Esophagus squamous epithelium (tissue), 5 donors: ENCODE measurements around the gene TCEAL8. TPM values are rescaled to one million over a fixed set of nuclear protein-coding genes. Genes with fewer than 3 reads are reported as not detected.

Experiments
- DNase-seq: peaks from one replicate; lab custom pipeline; 2025; lab: John Stamatoyannopoulos, UW
- H3K27ac ChIP-seq, 4 donors: fragments of 200-600 bp; sonication (generic); one replicate each; pipeline ENCODE4 v1.5.1; 2016 to 2019; ENCODE audit warnings: mild to moderate bottlenecking in 1 of 4
- H3K27me3 ChIP-seq, 4 donors: fragments of 200-600 bp; sonication (generic); 1 replicate in 3 of 4; 2 replicates in 1 of 4; pipeline versions ENCODE4 v1.5.1 to v1.6.0; 2017 to 2021; ENCODE audit warnings: antibody characterized with exemption in 1 of 4
- H3K36me3 ChIP-seq, 3 donors: fragments of 200-600 bp; sonication (generic); one replicate each; pipeline ENCODE4 v1.5.1; 2016 to 2019
- H3K4me1 ChIP-seq, 3 donors: fragments of 200-600 bp; sonication (generic); one replicate each; pipeline ENCODE4 v1.5.1; 2017 to 2019
- H3K4me3 ChIP-seq, 4 donors: fragments of 200-600 bp; sonication (generic); 1 replicate in 3 of 4; 2 replicates in 1 of 4; pipeline ENCODE4 v1.5.1; 2016 to 2019; ENCODE audit warnings: mild to moderate bottlenecking in 2 of 4, moderate library complexity in 1 of 4
- H3K9me3 ChIP-seq, 3 donors: fragments of 200-600 bp; sonication (generic); one replicate each; pipeline ENCODE4 v1.5.1; 2016 to 2019
- CTCF ChIP-seq, 6 experiments: fragments of 450-650 bp in 4 of 6; fragments of 200-600 bp in 2 of 6; sonication (generic) in 2 of 6; IDR thresholded peaks; one replicate each; pipeline ENCODE4 v1.5.1; 2016 to 2019; ENCODE audit warnings: antibody characterized with exemption in 6 of 6, mild to moderate bottlenecking in 4 of 6, moderate library complexity in 4 of 6
- POLR2A ChIP-seq, 4 donors: fragments of 450-650 bp; IDR thresholded peaks; one replicate each; pipeline ENCODE4 v1.6.1; 2017; ENCODE audit warnings: antibody characterized with exemption in 4 of 4, mild to moderate bottlenecking in 4 of 4, moderate library complexity in 3 of 4
- WGBS, 2 donors: methylation state at CpG; one replicate each; pipeline ENCODE4 v1.1.5; 2018; 5-methylcytosine and 5-hydroxymethylcytosine counted together
- intact Hi-C: fragments of 100-400 bp; cut with DNase I; formaldehyde crosslinking; loops from one replicate; pipeline ENCODE4 v1.15.0; 2022
- total RNA-seq, 4 donors: library from RNA; depleted of rRNA; stranded (reverse); fragments of >200 nt; gene quantifications; one replicate each; pipeline ENCODE4 v1.1.0, GENCODE V29; 2016
- donor health status: DM: yes; HTN: yes; CAD: no.

TCEAL8 gene
- total RNA-seq, 4 donors from 2014 or later = 18.7 to 58.4 (median 27.2) TPM

- TF ChIP-seq POLR2A (IDR thresholded peaks at IDR 0.05) = no peak
- TF ChIP-seq CTCF (IDR thresholded peaks at IDR 0.05) = no peak
- Histone ChIP-seq H3K4me1 (peaks cover 0 to 4% (median 0%) of the 10 kb centered on the region in 3 donors), H3K27ac (no peak overlapping the region), H3K9me3 (no peaks in the 10 kb centered on the region), H3K4me3 (no peak overlapping the region), H3K36me3 (no peaks in the 10 kb centered on the region), H3K27me3 (peaks cover 0 to 8% (median 0%) of the 10 kb centered on the region in 4 donors)
- DNase-seq = no peak
- intact Hi-C loops = no loop called here
- WGBS, 2 donors = 80 to 81% methylated on average over 3 to 5 of the region's 5 CpGs
Observed at GRCh38 chrX:103210056-103210455, 44.9 kb downstream of the TCEAL8 start.

Other genes starting within 250 kb of the TCEAL8 start
- 1 to 10 TPM in 1 of 4 donors, not detected in 3; 1.9 TPM for gene BEX1, start 191.0 kb downstream of the TCEAL8 start, total RNA-seq
- gene NXF3, start 162.0 kb downstream of the TCEAL8 start, total RNA-seq = under 1 TPM in 2 of 4 donors, not detected in 2; 0.26 to 0.38 TPM
- 10 to 100 TPM in 3 of 4 donors, 1 to 10 TPM in 1; 7.6 to 34.2 (median 26.6) TPM for gene BEX4, start 40.0 kb downstream of the TCEAL8 start, total RNA-seq
- gene TCEAL5, start 21.6 kb upstream of the TCEAL8 start, total RNA-seq = under 1 TPM in 1 of 4 donors, not detected in 3; 0.38 TPM
- gene BEX2, start 55.8 kb upstream of the TCEAL8 start, total RNA-seq = 10 to 100 TPM in 2 of 4 donors, 1 to 10 TPM in 2; 3.3 to 10.7 (median 7.8) TPM
- 1 to 10 TPM in 2 of 4 donors, not detected in 2; 1.3 to 6.3 TPM for gene TCEAL7, start 75.1 kb upstream of the TCEAL8 start, total RNA-seq
- 10 to 100 TPM; 23.0 to 65.5 (median 35.7) TPM for gene TCEAL9, start 101.4 kb upstream of the TCEAL8 start, total RNA-seq
- gene BEX3, start 121.4 kb upstream of the TCEAL8 start, total RNA-seq = 100 to 1,000 TPM in 1 of 4 donors, 10 to 100 TPM in 3; 32.7 to 104 (median 44.7) TPM